ENCODE results near the gene MLANA.

DNA sequence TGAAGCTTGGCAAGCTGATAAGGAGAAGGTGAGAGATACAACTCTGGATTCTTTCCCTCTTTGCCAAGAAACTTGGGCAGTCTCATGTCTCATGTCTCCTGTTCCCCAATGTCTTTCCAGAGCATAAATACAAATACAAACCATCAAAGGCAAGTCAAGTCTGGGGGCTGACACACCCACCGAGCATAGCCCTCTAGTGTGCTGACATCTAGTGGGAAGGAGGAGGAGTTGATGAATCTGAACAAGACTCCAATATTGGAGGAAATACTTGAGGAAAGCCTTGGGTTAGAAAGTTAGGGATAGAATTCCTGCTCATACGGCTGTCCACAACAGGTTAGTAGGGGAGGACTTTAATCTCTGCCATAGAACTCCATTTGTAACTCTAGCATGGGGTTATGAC lies 8.6 kb downstream of the MLANA start:
- TF ChIP-seq POLR2A (IDR thresholded peaks at IDR 0.05) = no peak
- TF ChIP-seq CTCF (IDR thresholded peaks at IDR 0.05) = no peak
